Spleen (tissue), 13 donors: ENCODE results near the gene PRKAG1. TPM values are rescaled to one million over a fixed set of nuclear protein-coding genes. Genes with fewer than 3 reads are reported as not detected.
"Not testable (repeated sequence)": the region's sequence is repeated elsewhere in the genome, so short reads cannot be mapped to it uniquely, and the experiment has no call there.

ENCODE experiments used
- DNase-seq: peaks from one replicate; pipeline ENCODE4 v3.0.0-alpha.2; 2020
- H3K27ac ChIP-seq, 8 donors: fragments of 200-600 bp; sonication (generic) in 7 of 8; 1 replicate in 4 of 8; 2 replicates in 4 of 8; pipeline versions ENCODE4 v1.5.0 to v1.8.0; 2016 to 2021; ENCODE audit warnings: inconsistent platforms in 4 of 8, mild to moderate bottlenecking in 4 of 8, moderate library complexity in 1 of 8
- H3K27me3 ChIP-seq, 7 donors: fragments of 200-600 bp; sonication (generic) in 6 of 7; replicated peaks in 1 of 7; 1 replicate in 4 of 7; 2 replicates in 3 of 7; pipeline versions ENCODE4 v1.5.0 to v1.8.0; 2016 to 2021; ENCODE audit warnings: inconsistent platforms in 3 of 7, mild to moderate bottlenecking in 1 of 7
- H3K36me3 ChIP-seq, 6 donors: fragments of 200-600 bp; sonication (generic) in 5 of 6; 1 replicate in 4 of 6; 2 replicates in 2 of 6; pipeline versions ENCODE4 v1.5.0 to v1.8.0; 2016 to 2021; ENCODE audit warnings: inconsistent platforms in 2 of 6
- H3K4me1 ChIP-seq, 6 donors: fragments of 200-600 bp; sonication (generic) in 5 of 6; 1 replicate in 3 of 6; 2 replicates in 3 of 6; pipeline versions ENCODE4 v1.5.0 to v1.8.0; 2016 to 2021; ENCODE audit warnings: inconsistent platforms in 3 of 6
- H3K4me3 ChIP-seq, 8 donors: fragments of 200-600 bp; sonication (generic) in 7 of 8; 1 replicate in 4 of 8; 2 replicates in 4 of 8; pipeline versions ENCODE4 v1.5.0 to v1.8.0; 2016 to 2021; ENCODE audit warnings: inconsistent platforms in 4 of 8, mild to moderate bottlenecking in 4 of 8, moderate library complexity in 2 of 8
- H3K9me3 ChIP-seq, 8 donors: fragments of 200-600 bp; sonication (generic) in 7 of 8; 1 replicate in 4 of 8; 2 replicates in 4 of 8; pipeline versions ENCODE4 v1.5.0 to v1.8.0; 2016 to 2021; ENCODE audit warnings: inconsistent platforms in 4 of 8
- POLR2A ChIP-seq, 3 donors: fragments of 450-650 bp; IDR thresholded peaks; one replicate each; pipeline ENCODE4 v1.5.1; 2017; ENCODE audit warnings: antibody characterized with exemption in 3 of 3, mild to moderate bottlenecking in 1 of 3
- POLR2AphosphoS5 ChIP-seq, 3 donors: sonication (generic); formaldehyde crosslinking; IDR thresholded peaks; one replicate each; pipeline ENCODE4 v1.5.1; 2017; ENCODE audit warnings: antibody characterized with exemption in 3 of 3
- WGBS, 5 donors: extraction: QIAGEN DNeasy Blood & Tissue Kit in 3 of 5; methylation state at CpG; one replicate each; pipeline versions ENCODE4 v1.1.5 to v1.1.7; 2013 to 2018; 5-methylcytosine and 5-hydroxymethylcytosine counted together
- intact Hi-C: fragments of 100-400 bp; cut with DNase I; formaldehyde crosslinking; loops from one replicate; pipeline ENCODE4 v1.15.0; 2023; ENCODE audit warnings: low total_unique reads
- long read RNA-seq, 2 donors: transcript quantifications; one replicate each; lab custom pipeline, GENCODE V29; 2026
- polyA plus RNA-seq, 3 donors: library from polyadenylated mRNA; stranded (reverse); fragments of 200-250 nt; gene quantifications; one replicate each; pipeline ENCODE4 v1.2.1, GENCODE V29; 2013
- total RNA-seq, 7 donors: library from RNA; depleted of rRNA in 3 of 7; stranded (reverse); fragments of >200 nt in 3 of 7; fragmentation: NEBNext Ultra II Directional in 4 of 7; extraction: Animal tissue kit (Norgen Biotek cat#: 25700) in 4 of 7; gene quantifications; one replicate each; pipeline versions ENCODE4 v1.1.0 to v1.2.1, GENCODE V29; 2016 to 2021
- TF ChIP-seq, protein P1 (sequence below), 11 experiments: fragments of 200-600 bp in 7 of 11; fragments of 450-650 bp in 4 of 11; sonication (generic) in 4 of 11; IDR thresholded peaks in 8 of 11; conservative IDR thresholded peaks in 3 of 11; 1 replicate in 7 of 11; 2 replicates in 4 of 11; pipeline versions ENCODE4 v1.4.0 to v1.8.0; 2016 to 2021; ENCODE audit warnings: antibody characterized with exemption in 11 of 11, inconsistent platforms in 4 of 11, mild to moderate bottlenecking in 1 of 11
- donor health status: healthy with polysubstance abuse.
- donor health status: DM: no; HTN: no; CAD: no; lungs with moderate emphysema.
- donor health status: DM: no; HTN: no; CAD: no.
- donor health status: Bipolar disorder and iron deficiency.
- donor health status: healthy.
- donor health status: DM: no; HTN: no; CAD: no.
- donor health status: DM: yes; HTN: yes; CAD: no.

PRKAG1 gene
- total RNA-seq (10 to 100 TPM; 40.2 to 47.2 (median 44.6) TPM), polyA plus RNA-seq (10 to 100 TPM; 34.1 to 41.4 (median 39.8) TPM)
- long read RNA-seq, donor 1, transcript PRKAG1-206 (12 exons, 1,699 nt) = major isoform, 10 of 12 reads
- long read RNA-seq, donor 1, partial matches to known transcripts = 0 of 12 reads
- long read RNA-seq, donor 1, other reads (novel, unspliced or antisense) = 0 of 12 reads
- long read RNA-seq, donor 2, transcript PRKAG1-206 (12 exons, 1,699 nt) = major isoform, 5 of 5 reads
- long read RNA-seq, donor 2, partial matches to known transcripts = 0 of 5 reads
- long read RNA-seq, donor 2, other reads (novel, unspliced or antisense) = 0 of 5 reads

DNA sequence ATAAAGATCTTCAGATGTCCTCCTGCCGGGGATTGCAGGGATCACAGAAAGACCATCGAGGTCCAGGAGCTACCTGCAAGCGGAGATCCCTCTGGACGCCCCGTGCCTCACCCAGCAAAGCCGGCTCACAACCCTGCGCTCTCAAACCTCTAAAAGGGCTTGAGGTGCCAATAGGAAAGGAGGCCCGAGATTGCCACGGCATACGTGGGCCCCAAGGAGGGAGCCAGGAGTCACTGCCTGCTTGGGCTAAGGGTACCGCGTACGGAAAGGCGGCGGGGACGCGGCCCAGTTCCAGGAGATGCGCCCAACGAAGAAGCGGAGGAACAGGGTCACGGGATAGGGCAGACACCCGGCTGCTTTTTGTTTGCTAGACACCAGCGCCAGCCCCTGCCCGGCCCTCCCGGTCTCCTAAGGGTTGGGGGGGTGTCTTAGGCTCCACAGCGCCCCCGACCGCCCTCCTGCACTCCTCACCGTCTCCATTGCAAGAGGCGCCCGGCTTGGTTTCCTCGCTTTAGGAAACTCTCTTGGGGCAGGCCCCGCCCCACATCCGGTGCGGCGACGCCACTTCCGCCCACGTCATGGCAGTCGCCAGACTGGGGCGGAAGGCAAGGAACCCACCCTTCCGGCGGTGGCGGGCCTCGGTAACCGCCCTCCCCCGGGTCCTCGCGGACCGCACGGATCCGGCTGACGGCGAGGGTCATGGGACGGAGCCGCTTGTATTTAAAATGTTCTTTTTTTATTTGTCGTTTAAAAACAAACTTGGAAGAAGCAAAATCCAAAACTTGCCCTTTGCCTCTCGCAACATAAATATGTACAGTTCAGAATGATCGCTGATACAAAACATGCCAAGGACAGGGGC lies at the start of gene PRKAG1:
TSS of gene PRKAG1 (minus strand) at position 516 of the 859 bp plus-strand sequence. CDS start at position 480, 36 bp downstream.
- H3K27me3 ChIP-seq = no peaks in the 10 kb centered on the region
- intact Hi-C loops = no loop called here
- TF ChIP-seq, protein P1, sequence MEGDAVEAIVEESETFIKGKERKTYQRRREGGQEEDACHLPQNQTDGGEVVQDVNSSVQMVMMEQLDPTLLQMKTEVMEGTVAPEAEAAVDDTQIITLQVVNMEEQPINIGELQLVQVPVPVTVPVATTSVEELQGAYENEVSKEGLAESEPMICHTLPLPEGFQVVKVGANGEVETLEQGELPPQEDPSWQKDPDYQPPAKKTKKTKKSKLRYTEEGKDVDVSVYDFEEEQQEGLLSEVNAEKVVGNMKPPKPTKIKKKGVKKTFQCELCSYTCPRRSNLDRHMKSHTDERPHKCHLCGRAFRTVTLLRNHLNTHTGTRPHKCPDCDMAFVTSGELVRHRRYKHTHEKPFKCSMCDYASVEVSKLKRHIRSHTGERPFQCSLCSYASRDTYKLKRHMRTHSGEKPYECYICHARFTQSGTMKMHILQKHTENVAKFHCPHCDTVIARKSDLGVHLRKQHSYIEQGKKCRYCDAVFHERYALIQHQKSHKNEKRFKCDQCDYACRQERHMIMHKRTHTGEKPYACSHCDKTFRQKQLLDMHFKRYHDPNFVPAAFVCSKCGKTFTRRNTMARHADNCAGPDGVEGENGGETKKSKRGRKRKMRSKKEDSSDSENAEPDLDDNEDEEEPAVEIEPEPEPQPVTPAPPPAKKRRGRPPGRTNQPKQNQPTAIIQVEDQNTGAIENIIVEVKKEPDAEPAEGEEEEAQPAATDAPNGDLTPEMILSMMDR (IDR thresholded peaks at IDR 0.05 in 8 of 11, conservative IDR thresholded peaks at IDR 0.05 in 3 of 11) = peak; percentile 21 to 76 (median 51)
- TF ChIP-seq POLR2A (IDR thresholded peaks at IDR 0.05) (peak; percentile 37 to 82 (median 62)), POLR2AphosphoS5 (IDR thresholded peaks at IDR 0.05) (peak; percentile 99 to 100 (median 100))
- peak within 1 kb of the TSS; percentile 93 to 98 (median 96) for H3K27ac ChIP-seq
- peaks cover 7 to 63% (median 30%) of the 10 kb centered on the region in 6 donors for H3K4me1 ChIP-seq
- WGBS, 5 donors = 0 to 1% (median 0%) methylated on average over 42 to 59 of the region's 59 CpGs
- H3K4me3 ChIP-seq = peak within 1 kb of the TSS; percentile 66 to 91 (median 76)
- H3K9me3 ChIP-seq = no peaks in the 10 kb centered on the region
- peak; percentile 99 for DNase-seq
- peaks cover 0 to 35% (median 28%) of the 10 kb centered on the region in 6 donors for H3K36me3 ChIP-seq

DNA sequence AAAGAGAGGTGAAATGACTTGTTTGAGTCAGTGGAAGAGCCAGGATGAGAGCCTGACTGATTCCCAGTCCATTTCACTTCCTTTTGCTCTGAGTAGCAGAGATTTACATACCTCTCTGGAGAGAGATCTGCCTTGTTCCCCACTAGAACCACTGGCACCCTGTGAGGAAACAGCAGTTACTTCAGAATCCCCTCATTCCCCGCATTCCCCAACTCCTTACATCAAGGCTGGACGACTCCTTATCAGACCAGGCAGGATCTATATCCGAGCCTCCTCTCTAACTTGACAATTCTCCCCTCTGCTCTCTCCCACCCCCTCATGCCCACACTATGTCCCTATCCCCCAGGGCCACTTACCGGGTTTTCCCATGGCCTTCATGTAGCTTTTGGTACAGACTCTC lies 47.5 kb upstream of the PRKAG1 start:
- peaks cover 0 to 9% (median 0%) of the 10 kb centered on the region in 6 donors for H3K36me3 ChIP-seq
- intact Hi-C loops = loop anchor here (10.0 kb wide), 1 partner anchor 59 kb away; no protein-coding TSS in a partner anchor
- DNase-seq = no peak
- H3K4me3 ChIP-seq = no peak overlapping the region
- no peak overlapping the region for H3K27ac ChIP-seq
- WGBS, 5 donors = 80 to 92% (median 86%) methylated on average over 4 of the region's 4 CpGs
- H3K9me3 ChIP-seq = no peaks in the 10 kb centered on the region
- H3K4me1 ChIP-seq = peaks cover 10 to 47% (median 31%) of the 10 kb centered on the region in 6 donors
- TF ChIP-seq POLR2AphosphoS5 (IDR thresholded peaks at IDR 0.05) (no peak), POLR2A (IDR thresholded peaks at IDR 0.05) (no peak)
- TF ChIP-seq, protein P1 (IDR thresholded peaks at IDR 0.05 in 8 of 11, conservative IDR thresholded peaks at IDR 0.05 in 3 of 11) = no peak
- H3K27me3 ChIP-seq = no peaks in the 10 kb centered on the region

DNA sequence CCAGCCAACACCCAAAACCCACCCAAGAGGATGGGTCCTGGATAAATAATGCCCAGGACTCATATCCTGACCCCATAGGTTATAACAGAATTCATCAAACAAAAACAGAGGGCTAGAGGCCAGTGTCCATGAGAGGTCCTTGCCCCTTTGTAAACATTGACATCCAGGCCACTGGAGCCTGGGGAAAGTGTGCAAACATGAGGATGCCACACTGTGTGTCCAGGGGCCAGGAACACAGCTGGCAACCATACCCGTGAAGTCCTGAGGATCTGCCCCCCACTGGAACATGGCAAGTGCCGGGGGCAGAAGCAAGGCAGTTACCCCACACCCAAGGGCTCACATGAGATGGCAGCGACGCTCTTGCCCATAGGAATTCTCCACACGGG lies 46.2 kb upstream of the PRKAG1 start:
- no peak for DNase-seq

DNA sequence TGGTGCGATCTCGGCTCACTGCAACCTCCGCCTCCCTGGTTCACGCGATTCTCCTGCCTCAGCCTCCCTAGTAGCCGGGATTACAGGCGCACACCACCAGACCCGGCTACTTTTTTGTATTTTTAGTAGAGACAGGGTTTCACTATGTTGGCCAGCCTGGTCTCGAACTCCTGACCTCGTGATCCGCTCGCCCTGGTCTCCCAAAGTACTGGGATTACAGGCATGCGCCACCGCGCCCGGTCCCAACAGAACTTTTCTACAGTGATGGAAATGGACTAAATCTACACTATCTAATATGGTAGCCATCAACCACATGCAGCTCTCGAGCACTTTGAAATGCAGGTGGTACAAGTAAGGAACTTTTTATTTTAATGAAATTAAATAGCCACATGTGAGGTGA lies 43.3 kb upstream of the PRKAG1 start:
- not testable (repeated sequence) for H3K27ac ChIP-seq, H3K9me3 ChIP-seq, H3K36me3 ChIP-seq, H3K4me3 ChIP-seq, DNase-seq, H3K27me3 ChIP-seq
- peaks cover 15 to 56% (median 40%) of the 10 kb centered on the region in 6 donors for H3K4me1 ChIP-seq
- 92 to 95% (median 93%) methylated on average over 17 of the region's 17 CpGs for WGBS, 5 donors
- intact Hi-C loops = loop anchor here (10.0 kb wide), 1 partner anchor 63 kb away; no protein-coding TSS in a partner anchor

More for the DNA sequence above, 46.2 kb upstream of the PRKAG1 start:
- H3K36me3 ChIP-seq = peaks cover 0 to 9% (median 0%) of the 10 kb centered on the region in 6 donors
- no peaks in the 10 kb centered on the region for H3K27me3 ChIP-seq
- H3K9me3 ChIP-seq = no peaks in the 10 kb centered on the region
- 94 to 99% (median 97%) methylated on average over 5 of the region's 5 CpGs for WGBS, 5 donors
- intact Hi-C loops = loop anchor here (10.0 kb wide), 1 partner anchor 60 kb away; no protein-coding TSS in a partner anchor
- peaks cover 10 to 41% (median 28%) of the 10 kb centered on the region in 6 donors for H3K4me1 ChIP-seq
- TF ChIP-seq POLR2AphosphoS5 (IDR thresholded peaks at IDR 0.05) (no peak), POLR2A (IDR thresholded peaks at IDR 0.05) (no peak)
- TF ChIP-seq, protein P1 (IDR thresholded peaks at IDR 0.05 in 8 of 11, conservative IDR thresholded peaks at IDR 0.05 in 3 of 11) = no peak
- H3K27ac ChIP-seq = no peak overlapping the region
- H3K4me3 ChIP-seq = no peak overlapping the region
